Stomach (tissue), 4 donors: ENCODE measurements around the gene ATP8A2.

Experiments
- EP300 ChIP-seq: sonication (generic); formaldehyde crosslinking; IDR thresholded peaks from one replicate; pipeline ENCODE4 v1.6.1; 2017; ENCODE audit warnings: antibody characterized with exemption
- POLR2A ChIP-seq, 4 donors: fragments of 450-650 bp; IDR thresholded peaks; one replicate each; pipeline ENCODE4 v1.6.1; 2016; ENCODE audit warnings: antibody characterized with exemption in 4 of 4, control low read depth in 2 of 4, mild to moderate bottlenecking in 1 of 4, moderate library complexity in 1 of 4
- POLR2AphosphoS5 ChIP-seq, 3 donors: sonication (generic); formaldehyde crosslinking; IDR thresholded peaks; one replicate each; pipeline ENCODE4 v1.6.1; 2016; ENCODE audit warnings: antibody characterized with exemption in 3 of 3
- TF ChIP-seq, protein P1 (sequence below), 7 experiments: fragments of 450-650 bp in 4 of 7; fragments of 200-600 bp in 3 of 7; sonication (generic) in 3 of 7; IDR thresholded peaks; one replicate each; pipeline ENCODE4 v1.5.1; 2016 to 2019; ENCODE audit warnings: antibody characterized with exemption in 7 of 7, control low read depth in 2 of 7, mild to moderate bottlenecking in 1 of 7

DNA sequence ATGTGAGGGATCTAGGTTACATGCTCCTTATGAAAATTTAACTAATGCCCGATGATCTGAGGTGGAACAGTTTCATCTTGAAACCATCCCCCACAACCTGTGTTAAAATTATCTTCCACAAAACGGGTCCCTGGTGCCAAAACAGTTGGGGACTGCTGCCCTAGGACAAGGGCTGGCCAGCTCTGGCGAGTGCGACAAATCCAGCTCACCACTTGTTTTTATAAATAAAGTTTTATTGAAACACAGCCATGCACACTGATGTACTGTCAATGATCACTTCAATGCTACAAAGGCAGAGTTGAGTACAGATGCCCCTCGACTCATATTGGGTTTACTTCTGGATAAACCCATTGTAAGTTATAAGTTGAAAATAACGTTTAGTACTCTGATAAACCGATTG is 235.3 kb downstream of the ATP8A2 start:
- TF ChIP-seq POLR2A (IDR thresholded peaks at IDR 0.05) (no peak), EP300 (no peak), POLR2AphosphoS5 (IDR thresholded peaks at IDR 0.05) (no peak)
- TF ChIP-seq, protein P1, sequence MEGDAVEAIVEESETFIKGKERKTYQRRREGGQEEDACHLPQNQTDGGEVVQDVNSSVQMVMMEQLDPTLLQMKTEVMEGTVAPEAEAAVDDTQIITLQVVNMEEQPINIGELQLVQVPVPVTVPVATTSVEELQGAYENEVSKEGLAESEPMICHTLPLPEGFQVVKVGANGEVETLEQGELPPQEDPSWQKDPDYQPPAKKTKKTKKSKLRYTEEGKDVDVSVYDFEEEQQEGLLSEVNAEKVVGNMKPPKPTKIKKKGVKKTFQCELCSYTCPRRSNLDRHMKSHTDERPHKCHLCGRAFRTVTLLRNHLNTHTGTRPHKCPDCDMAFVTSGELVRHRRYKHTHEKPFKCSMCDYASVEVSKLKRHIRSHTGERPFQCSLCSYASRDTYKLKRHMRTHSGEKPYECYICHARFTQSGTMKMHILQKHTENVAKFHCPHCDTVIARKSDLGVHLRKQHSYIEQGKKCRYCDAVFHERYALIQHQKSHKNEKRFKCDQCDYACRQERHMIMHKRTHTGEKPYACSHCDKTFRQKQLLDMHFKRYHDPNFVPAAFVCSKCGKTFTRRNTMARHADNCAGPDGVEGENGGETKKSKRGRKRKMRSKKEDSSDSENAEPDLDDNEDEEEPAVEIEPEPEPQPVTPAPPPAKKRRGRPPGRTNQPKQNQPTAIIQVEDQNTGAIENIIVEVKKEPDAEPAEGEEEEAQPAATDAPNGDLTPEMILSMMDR (IDR thresholded peaks at IDR 0.05): no peak
